ENCODE results near the gene DVL1.

DNA sequence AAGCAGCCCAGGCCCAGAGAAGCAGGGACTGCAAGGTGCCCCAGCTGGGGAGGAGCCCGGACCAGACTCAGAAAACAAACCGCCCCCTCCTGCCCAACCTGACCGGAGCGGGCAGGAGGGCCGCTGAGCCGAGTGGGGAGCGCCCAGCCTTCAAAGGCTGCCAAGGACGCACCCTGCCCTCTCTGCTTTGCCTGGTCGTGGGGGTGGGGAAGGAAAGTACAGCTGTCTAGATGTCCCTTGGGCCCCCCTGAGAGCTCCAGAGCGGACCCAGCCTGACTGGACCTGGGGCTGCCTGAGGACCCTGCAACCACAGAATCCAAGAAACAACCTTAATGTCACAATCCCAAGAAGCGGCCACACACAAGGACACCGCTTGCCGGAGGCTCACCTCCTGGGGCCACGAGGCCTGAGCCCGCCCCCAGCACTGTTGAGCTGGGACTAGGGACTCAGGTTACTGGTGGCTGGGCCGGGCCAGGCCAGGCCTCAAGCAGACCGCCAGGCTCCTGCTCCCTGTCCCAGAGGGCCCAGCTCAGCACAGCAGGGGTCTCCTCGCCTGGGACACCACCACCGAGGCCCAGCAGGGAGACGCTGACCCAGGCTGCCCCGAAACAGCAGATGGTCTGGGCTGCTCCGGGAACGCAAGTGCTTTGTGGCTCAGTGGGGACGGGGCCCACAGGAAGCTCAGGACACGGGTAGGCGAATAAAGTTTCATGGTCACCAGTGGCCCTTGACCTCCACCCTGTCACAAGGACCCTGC, 1.4 kb downstream of the DVL1 start:
- TF ChIP-seq YY1 (IDR thresholded peaks at IDR 0.05; ENCODE audit: low read depth) (no peak), EP300 (IDR thresholded peaks at IDR 0.05; ENCODE audit: borderline replicate concordance) (no peak), CREB1 (IDR thresholded peaks at IDR 0.05; ENCODE audit: low read depth) (no peak), ZBTB7A (IDR thresholded peaks at IDR 0.05; ENCODE audit: low read depth) (peak; percentile 17; the same call in 1 of the 2 replicates), CEBPB (IDR thresholded peaks at IDR 0.05) (no peak), RAD21 (IDR thresholded peaks at IDR 0.05; ENCODE audit: low read depth) (no peak), EGR1 (IDR thresholded peaks at IDR 0.05) (0 out of 2 replicates have a peak, but pooled peaks have one; percentile 17), NFIC (IDR thresholded peaks at IDR 0.05) (no peak), TAF1 (IDR thresholded peaks at IDR 0.05; ENCODE audit: low read depth) (peak; percentile 21; the same call in 1 of the 2 replicates)
- TF ChIP-seq, protein P1, sequence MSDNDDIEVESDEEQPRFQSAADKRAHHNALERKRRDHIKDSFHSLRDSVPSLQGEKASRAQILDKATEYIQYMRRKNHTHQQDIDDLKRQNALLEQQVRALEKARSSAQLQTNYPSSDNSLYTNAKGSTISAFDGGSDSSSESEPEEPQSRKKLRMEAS (IDR thresholded peaks at IDR 0.05): peak; percentile 79
- TF ChIP-seq, protein P2, sequence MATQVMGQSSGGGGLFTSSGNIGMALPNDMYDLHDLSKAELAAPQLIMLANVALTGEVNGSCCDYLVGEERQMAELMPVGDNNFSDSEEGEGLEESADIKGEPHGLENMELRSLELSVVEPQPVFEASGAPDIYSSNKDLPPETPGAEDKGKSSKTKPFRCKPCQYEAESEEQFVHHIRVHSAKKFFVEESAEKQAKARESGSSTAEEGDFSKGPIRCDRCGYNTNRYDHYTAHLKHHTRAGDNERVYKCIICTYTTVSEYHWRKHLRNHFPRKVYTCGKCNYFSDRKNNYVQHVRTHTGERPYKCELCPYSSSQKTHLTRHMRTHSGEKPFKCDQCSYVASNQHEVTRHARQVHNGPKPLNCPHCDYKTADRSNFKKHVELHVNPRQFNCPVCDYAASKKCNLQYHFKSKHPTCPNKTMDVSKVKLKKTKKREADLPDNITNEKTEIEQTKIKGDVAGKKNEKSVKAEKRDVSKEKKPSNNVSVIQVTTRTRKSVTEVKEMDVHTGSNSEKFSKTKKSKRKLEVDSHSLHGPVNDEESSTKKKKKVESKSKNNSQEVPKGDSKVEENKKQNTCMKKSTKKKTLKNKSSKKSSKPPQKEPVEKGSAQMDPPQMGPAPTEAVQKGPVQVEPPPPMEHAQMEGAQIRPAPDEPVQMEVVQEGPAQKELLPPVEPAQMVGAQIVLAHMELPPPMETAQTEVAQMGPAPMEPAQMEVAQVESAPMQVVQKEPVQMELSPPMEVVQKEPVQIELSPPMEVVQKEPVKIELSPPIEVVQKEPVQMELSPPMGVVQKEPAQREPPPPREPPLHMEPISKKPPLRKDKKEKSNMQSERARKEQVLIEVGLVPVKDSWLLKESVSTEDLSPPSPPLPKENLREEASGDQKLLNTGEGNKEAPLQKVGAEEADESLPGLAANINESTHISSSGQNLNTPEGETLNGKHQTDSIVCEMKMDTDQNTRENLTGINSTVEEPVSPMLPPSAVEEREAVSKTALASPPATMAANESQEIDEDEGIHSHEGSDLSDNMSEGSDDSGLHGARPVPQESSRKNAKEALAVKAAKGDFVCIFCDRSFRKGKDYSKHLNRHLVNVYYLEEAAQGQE (IDR thresholded peaks at IDR 0.05; ENCODE audit: low read depth): no peak
- TF ChIP-seq, protein P3, sequence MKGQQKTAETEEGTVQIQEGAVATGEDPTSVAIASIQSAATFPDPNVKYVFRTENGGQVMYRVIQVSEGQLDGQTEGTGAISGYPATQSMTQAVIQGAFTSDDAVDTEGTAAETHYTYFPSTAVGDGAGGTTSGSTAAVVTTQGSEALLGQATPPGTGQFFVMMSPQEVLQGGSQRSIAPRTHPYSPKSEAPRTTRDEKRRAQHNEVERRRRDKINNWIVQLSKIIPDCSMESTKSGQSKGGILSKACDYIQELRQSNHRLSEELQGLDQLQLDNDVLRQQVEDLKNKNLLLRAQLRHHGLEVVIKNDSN (IDR thresholded peaks at IDR 0.05): no peak

Data from Ishikawa (cell line).